Uterus (tissue), 4 donors: ENCODE data around the gene CCDC182. TPM values are rescaled to one million over a fixed set of nuclear protein-coding genes. Genes with fewer than 3 reads are reported as not detected.

ENCODE experiments used
- DNase-seq, 2 donors: peaks; one replicate each; pipeline ENCODE4 v3.0.0-alpha.2; 2019 to 2020
- H3K27ac ChIP-seq, 2 donors: fragments of 200-600 bp; sonication (generic); 1 replicate in 1 of 2; 2 replicates in 1 of 2; pipeline ENCODE4 v1.5.1; 2016 to 2018
- H3K27me3 ChIP-seq, 2 donors: fragments of 200-600 bp; sonication (generic); one replicate each; pipeline ENCODE4 v1.5.1; 2018 to 2019; ENCODE audit warnings: control low read depth in 1 of 2
- H3K36me3 ChIP-seq, 2 donors: fragments of 200-600 bp; sonication (generic); one replicate each; pipeline ENCODE4 v1.5.1; 2019; ENCODE audit warnings: control low read depth in 1 of 2
- H3K4me1 ChIP-seq, 2 donors: fragments of 200-600 bp; sonication (generic); one replicate each; pipeline ENCODE4 v1.5.1; 2018 to 2019; ENCODE audit warnings: control low read depth in 1 of 2
- H3K4me3 ChIP-seq, 2 donors: fragments of 200-600 bp; sonication (generic); 1 replicate in 1 of 2; 2 replicates in 1 of 2; pipeline ENCODE4 v1.5.1; 2018 to 2019; ENCODE audit warnings: mild to moderate bottlenecking in 1 of 2
- H3K9me3 ChIP-seq, 2 donors: fragments of 200-600 bp; sonication (generic); one replicate each; pipeline ENCODE4 v1.5.1; 2019; ENCODE audit warnings: control low read depth in 1 of 2
- POLR2A ChIP-seq, 2 donors: fragments of 450-650 bp; IDR thresholded peaks; one replicate each; pipeline ENCODE4 v1.6.1; 2016; ENCODE audit warnings: antibody characterized with exemption in 2 of 2, mild to moderate bottlenecking in 1 of 2, moderate library complexity in 1 of 2
- intact Hi-C: fragments of 100-400 bp; cut with DNase I; formaldehyde crosslinking; loops from one replicate; pipeline ENCODE4 v1.15.1; 2023; ENCODE audit warnings: low total_unique reads
- total RNA-seq, 4 donors: library from RNA; depleted of rRNA in 3 of 4; stranded (reverse); fragments of >200 nt in 3 of 4; gene quantifications; one replicate each; pipeline versions ENCODE4 v1.1.0 to v1.2.4, GENCODE V29; 2014 to 2023
- TF ChIP-seq, protein P1 (sequence below), 4 experiments: fragments of 200-600 bp in 2 of 4; fragments of 450-650 bp in 2 of 4; sonication (generic) in 2 of 4; IDR thresholded peaks; one replicate each; pipeline ENCODE4 v1.5.1; 2016 to 2019; ENCODE audit warnings: antibody characterized with exemption in 4 of 4, mild to moderate bottlenecking in 2 of 4, moderate library complexity in 1 of 4
- donor health status: DM: yes; HTN: yes; CAD: no.

The CCDC182 gene
- total RNA-seq, 4 donors from 2014 or later: not detected

DNA sequence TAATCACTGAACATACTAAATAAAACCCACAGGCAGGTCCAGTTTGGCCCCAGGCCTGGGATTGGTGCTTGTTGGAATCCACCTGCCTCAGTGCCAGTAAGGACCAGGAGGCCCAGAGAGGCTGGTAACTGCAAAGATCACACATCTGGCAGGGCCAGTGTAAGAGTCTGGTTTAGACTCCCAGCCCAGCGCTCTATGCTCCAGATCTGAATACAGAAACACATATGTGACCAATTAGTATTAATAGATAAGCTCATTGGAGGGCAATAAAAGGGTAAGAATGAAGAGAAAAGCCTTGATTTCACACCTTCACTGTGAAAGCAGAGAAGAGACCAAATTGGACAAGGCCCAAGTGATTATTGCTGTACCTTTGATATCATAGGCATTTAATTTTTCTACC lies 13.6 kb upstream of the CCDC182 start:
- no peaks in the 10 kb centered on the region for H3K9me3 ChIP-seq
- H3K36me3 ChIP-seq: no peaks in the 10 kb centered on the region
- DNase-seq: no peak
- no peaks in the 10 kb centered on the region for H3K27me3 ChIP-seq
- intact Hi-C loops: no loop called here
- no peak overlapping the region for H3K4me3 ChIP-seq
- no peak overlapping the region for H3K27ac ChIP-seq
- H3K4me1 ChIP-seq: no peaks in the 10 kb centered on the region
- TF ChIP-seq POLR2A (IDR thresholded peaks at IDR 0.05): no peak
- TF ChIP-seq, protein P1, sequence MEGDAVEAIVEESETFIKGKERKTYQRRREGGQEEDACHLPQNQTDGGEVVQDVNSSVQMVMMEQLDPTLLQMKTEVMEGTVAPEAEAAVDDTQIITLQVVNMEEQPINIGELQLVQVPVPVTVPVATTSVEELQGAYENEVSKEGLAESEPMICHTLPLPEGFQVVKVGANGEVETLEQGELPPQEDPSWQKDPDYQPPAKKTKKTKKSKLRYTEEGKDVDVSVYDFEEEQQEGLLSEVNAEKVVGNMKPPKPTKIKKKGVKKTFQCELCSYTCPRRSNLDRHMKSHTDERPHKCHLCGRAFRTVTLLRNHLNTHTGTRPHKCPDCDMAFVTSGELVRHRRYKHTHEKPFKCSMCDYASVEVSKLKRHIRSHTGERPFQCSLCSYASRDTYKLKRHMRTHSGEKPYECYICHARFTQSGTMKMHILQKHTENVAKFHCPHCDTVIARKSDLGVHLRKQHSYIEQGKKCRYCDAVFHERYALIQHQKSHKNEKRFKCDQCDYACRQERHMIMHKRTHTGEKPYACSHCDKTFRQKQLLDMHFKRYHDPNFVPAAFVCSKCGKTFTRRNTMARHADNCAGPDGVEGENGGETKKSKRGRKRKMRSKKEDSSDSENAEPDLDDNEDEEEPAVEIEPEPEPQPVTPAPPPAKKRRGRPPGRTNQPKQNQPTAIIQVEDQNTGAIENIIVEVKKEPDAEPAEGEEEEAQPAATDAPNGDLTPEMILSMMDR (IDR thresholded peaks at IDR 0.05): no peak

DNA sequence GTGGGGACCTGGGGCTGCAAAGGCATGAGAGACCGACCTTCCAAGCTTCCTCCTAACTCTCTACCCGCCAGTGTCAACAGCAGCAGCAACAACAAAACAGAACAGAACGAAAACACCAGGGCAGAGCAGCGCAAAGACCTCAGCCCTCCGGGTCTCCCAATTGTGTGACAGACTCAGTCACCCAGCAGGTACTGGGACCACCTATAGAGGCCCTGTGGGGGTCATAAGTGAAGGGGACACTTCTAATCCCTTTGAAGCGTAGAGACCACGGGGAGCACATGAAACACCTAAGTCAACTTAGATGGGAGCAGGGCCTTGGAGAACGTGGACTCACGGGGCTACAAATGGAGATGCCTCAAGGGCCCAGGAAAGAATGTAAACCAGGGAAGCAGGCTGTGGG lies 12.6 kb upstream of the CCDC182 start:
- no peak overlapping the region for H3K27ac ChIP-seq
- intact Hi-C loops: no loop called here
- no peak overlapping the region for H3K4me3 ChIP-seq
- H3K36me3 ChIP-seq: no peaks in the 10 kb centered on the region
- H3K9me3 ChIP-seq: no peaks in the 10 kb centered on the region
- DNase-seq: no peak
- H3K27me3 ChIP-seq: no peaks in the 10 kb centered on the region
- H3K4me1 ChIP-seq: no peaks in the 10 kb centered on the region
- no peak for TF ChIP-seq POLR2A (IDR thresholded peaks at IDR 0.05)
- TF ChIP-seq, protein P1 (IDR thresholded peaks at IDR 0.05): no peak

DNA sequence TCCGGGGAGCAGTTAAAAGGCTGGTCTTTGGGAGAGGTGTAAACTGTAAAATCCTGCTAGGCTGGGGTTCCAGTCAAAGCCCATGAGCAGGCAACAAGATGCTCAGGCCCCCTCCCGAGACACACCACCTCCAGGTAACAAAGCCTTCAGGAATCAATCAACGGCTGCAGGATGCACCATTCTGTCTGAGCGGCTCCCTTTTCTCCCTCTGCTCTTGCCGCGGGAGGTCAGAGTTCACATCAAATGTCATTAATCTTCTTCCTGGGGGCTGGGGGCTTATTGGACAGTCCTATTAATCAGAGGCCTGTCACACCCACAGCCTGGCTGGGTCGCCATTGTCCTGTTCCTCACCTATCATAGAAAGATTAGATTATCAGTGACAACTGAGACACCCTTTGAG lies 11.9 kb upstream of the CCDC182 start:
- Histone ChIP-seq H3K9me3 (no peaks in the 10 kb centered on the region), H3K4me3 (no peak overlapping the region), H3K4me1 (no peaks in the 10 kb centered on the region), H3K27me3 (no peaks in the 10 kb centered on the region), H3K36me3 (no peaks in the 10 kb centered on the region), H3K27ac (no peak overlapping the region)
- intact Hi-C loops: no loop called here
- no peak for DNase-seq
- TF ChIP-seq, protein P1 (IDR thresholded peaks at IDR 0.05): no peak
- no peak for TF ChIP-seq POLR2A (IDR thresholded peaks at IDR 0.05)

DNA sequence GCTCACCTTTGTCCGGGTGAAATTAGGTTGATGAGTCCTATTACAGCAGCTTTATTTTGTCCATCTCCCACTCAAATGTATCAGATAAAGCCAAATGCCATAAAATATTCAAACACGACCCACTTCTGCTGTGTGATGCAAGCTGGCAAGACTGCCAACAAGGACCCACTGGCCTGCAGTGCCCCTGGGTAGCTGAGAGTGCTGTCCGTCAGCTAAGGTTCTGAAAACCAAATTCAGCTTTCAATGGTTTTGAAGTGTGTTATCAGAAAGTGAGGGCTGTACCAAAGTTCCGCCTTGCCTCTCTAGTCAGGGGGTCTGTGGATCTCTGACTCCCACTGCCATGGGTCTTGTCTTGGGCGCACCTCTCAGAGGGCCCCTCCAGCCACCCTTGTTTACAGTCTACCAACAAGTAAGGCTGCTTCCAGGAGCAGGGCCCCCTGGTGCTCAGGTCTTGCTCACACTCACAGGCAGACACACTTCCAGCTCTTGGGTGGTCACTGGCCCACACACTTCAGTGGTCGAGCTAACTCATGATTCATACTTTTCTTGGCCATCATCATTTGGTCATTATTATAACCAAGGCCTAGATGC lies 10.5 kb upstream of the CCDC182 start:
- Histone ChIP-seq H3K4me3 (no peak overlapping the region), H3K27ac (no peak overlapping the region), H3K9me3 (no peaks in the 10 kb centered on the region), H3K36me3 (no peaks in the 10 kb centered on the region), H3K27me3 (no peaks in the 10 kb centered on the region), H3K4me1 (no peaks in the 10 kb centered on the region)
- intact Hi-C loops: no loop called here
- TF ChIP-seq, protein P1 (IDR thresholded peaks at IDR 0.05): no peak
- TF ChIP-seq POLR2A (IDR thresholded peaks at IDR 0.05): no peak
- no peak for DNase-seq

DNA sequence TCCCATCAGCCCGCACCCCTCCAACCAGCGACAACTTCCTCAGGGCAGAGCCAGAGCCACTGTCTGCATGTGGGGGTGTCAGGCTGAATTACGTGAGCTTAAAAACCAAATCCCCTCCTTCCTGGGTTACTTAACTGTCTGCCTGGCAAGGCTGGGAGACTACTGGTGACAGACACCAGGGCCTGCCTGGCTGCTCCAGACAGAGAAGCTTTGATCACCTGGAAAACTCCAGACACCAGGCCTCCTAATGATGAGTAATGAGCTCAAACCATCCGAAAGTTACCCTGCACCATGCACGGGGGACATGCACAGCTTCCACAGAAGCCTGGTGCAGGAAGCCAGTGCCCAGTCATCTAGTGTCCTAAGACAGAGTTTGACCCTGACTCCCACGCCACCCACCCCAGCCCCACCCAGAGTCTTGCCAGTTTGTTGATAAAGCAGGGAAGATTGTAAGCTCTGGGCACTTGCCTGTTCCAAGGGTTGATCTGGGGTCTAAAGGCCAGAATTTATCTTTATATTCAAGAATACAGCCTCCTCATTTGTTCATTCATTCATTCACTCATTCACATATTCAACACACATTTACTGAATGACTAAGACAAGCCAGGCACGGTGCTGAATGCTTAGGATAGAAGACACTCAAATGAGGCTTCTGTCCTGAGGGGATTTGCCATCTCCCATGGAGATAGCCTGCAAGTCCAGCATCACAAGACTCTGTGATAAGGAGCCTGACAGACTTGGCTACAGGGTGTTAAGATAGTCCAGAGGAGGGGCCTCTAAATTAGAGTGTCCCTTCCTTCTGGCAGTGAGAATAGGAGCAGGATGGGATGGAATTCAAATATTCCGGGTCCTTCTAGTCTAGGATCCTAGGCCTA lies 7.2 kb upstream of the CCDC182 start:
- no peak for TF ChIP-seq POLR2A (IDR thresholded peaks at IDR 0.05)
- TF ChIP-seq, protein P1 (IDR thresholded peaks at IDR 0.05): no peak
- intact Hi-C loops: no loop called here
- H3K9me3 ChIP-seq: no peaks in the 10 kb centered on the region
- no peak for DNase-seq
- H3K27me3 ChIP-seq: no peaks in the 10 kb centered on the region
- H3K36me3 ChIP-seq: no peaks in the 10 kb centered on the region
- H3K4me1 ChIP-seq: no peaks in the 10 kb centered on the region
- H3K27ac ChIP-seq: no peak overlapping the region
- H3K4me3 ChIP-seq: no peak overlapping the region
